Activated CD8-positive, alpha-beta memory T cell treated with anti-CD3 and anti-CD28 coated beads for 24 hours (primary cell): ENCODE data around the gene KCNJ15.
"Not testable (repeated sequence)": the region's sequence is repeated elsewhere in the genome, so short reads cannot be mapped to it uniquely, and the experiment has no call there.

Experiments used
- DNase-seq: peaks from one replicate; pipeline ENCODE4 v3.0.0-alpha.2; 2020

The KCNJ15 gene

GRCh38 chr21:38244885-38245869 lies 11.6 kb upstream of the KCNJ15 start:
- DNase-seq: peak; percentile 68

- no peak for DNase-seq
These were observed 10.3 kb upstream of the KCNJ15 start for GRCh38 chr21:38246511-38246910.

- DNase-seq: not testable (repeated sequence)
These were observed 9.7 kb upstream of the KCNJ15 start for GRCh38 chr21:38247054-38247453.

- DNase-seq: no peak
These were observed 8.9 kb upstream of the KCNJ15 start for GRCh38 chr21:38247738-38248510.

- no peak for DNase-seq
These were observed 7.5 kb upstream of the KCNJ15 start for GRCh38 chr21:38249256-38249655.

- DNase-seq: no peak
These were observed 7.0 kb upstream of the KCNJ15 start for GRCh38 chr21:38249696-38250278.

GRCh38 chr21:38250991-38251418 lies 5.8 kb upstream of the KCNJ15 start:
- no peak for DNase-seq

- DNase-seq: no peak
These were observed 1.8 kb upstream of the KCNJ15 start for GRCh38 chr21:38254970-38255369.

- DNase-seq: no peak
These were observed 1.1 kb upstream of the KCNJ15 start for GRCh38 chr21:38255571-38256117.

GRCh38 chr21:38257667-38258066 lies 876 bp downstream of the KCNJ15 start:
- no peak for DNase-seq

- no peak for DNase-seq
These were observed 2.0 kb downstream of the KCNJ15 start for GRCh38 chr21:38258521-38259485.

GRCh38 chr21:38259665-38260064 lies 2.9 kb downstream of the KCNJ15 start:
- no peak for DNase-seq

- DNase-seq: no peak
These were observed 3.6 kb downstream of the KCNJ15 start for GRCh38 chr21:38260426-38260825.

- no peak for DNase-seq
These were observed 5.1 kb downstream of the KCNJ15 start for GRCh38 chr21:38261851-38262250.

GRCh38 chr21:38263493-38263892 lies 6.7 kb downstream of the KCNJ15 start:
- no peak for DNase-seq

GRCh38 chr21:38264571-38264970 lies 7.8 kb downstream of the KCNJ15 start:
- DNase-seq: no peak

- DNase-seq: no peak
These were observed 8.4 kb downstream of the KCNJ15 start for GRCh38 chr21:38265166-38265565.

- DNase-seq: no peak
These were observed 9.9 kb downstream of the KCNJ15 start for GRCh38 chr21:38266732-38267131.

- no peak for DNase-seq
These were observed 10.5 kb downstream of the KCNJ15 start for GRCh38 chr21:38267136-38267755.

- no peak for DNase-seq
These were observed 11.4 kb downstream of the KCNJ15 start for GRCh38 chr21:38267991-38268863.
